ENCODE data around the gene OSBPL1A. TPM values are rescaled to one million over a fixed set of nuclear protein-coding genes. Genes with fewer than 3 reads are reported as not detected.

The OSBPL1A gene
- total and polyA plus RNA-seq, 10 of the 15 experiments (the other 5 are each of a cell fraction or from before 2014, with no cell fraction given), result 0.02 to 0.83 (median 0.11) TPM; not detected in 6

- ChIA-PET CTCF (no interaction called here), RAD21 (ENCODE audit: unreplicated experiment) (no interaction called here), SMC1A (ENCODE audit: uncharacterized antibody, unreplicated experiment) (no interaction called here), POLR2A (no interaction called here)
- H2AFZ ChIP-seq (ENCODE audit: control insufficient read depth, low read depth, low read length), result no peak overlapping the region
- H3K79me2 ChIP-seq (ENCODE audit: control insufficient read depth, insufficient read depth, low read length), result no peaks in the 10 kb centered on the region
- no TSS peak for BruUV-seq (replicated peaks)
- intact Hi-C loops (cut with micrococcal nuclease; ENCODE audit: unreplicated experiment) (no loop called here), in situ Hi-C loops (cut with MboI) (no loop called here)
- H4K20me1 ChIP-seq (ENCODE audit: control insufficient read depth, insufficient read depth), result no peaks in the 10 kb centered on the region
- 33% methylated on average over 1 of the region's 1 CpG for WGBS (ENCODE audit: insufficient coverage, insufficient replicate concordance, low lambda C conversion rate, missing lambda C conversion rate)
- H3K36me3 ChIP-seq (ENCODE audit: control insufficient read depth in 2 of 2, insufficient read depth in 2 of 2, low read length in 1 of 2), result no peaks in the 10 kb centered on the region
- H3K4me3 ChIP-seq, result no peak overlapping the region
- no peak overlapping the region for H3K9ac ChIP-seq (ENCODE audit: control insufficient read depth, insufficient read depth, low read length)
- no peak overlapping the region for H3K4me2 ChIP-seq (ENCODE audit: control insufficient read depth, insufficient read depth)
- no peak overlapping the region for H3K27ac ChIP-seq (ENCODE audit: control insufficient read depth, insufficient read depth)
- no peak for DNase-seq (ENCODE audit: low read depth, low spot score)
- peaks cover 10% of the 10 kb centered on the region for H3K4me1 ChIP-seq (ENCODE audit: control insufficient read depth, insufficient read depth, low read length)
- no peaks in the 10 kb centered on the region for H3K9me3 ChIP-seq (replicated peaks; ENCODE audit: control insufficient read depth, insufficient read depth, low read length)
- peaks cover 0 to 4% of the 10 kb centered on the region in 2 experiments; a peak in 3 of 4 replicates for H3K27me3 ChIP-seq (replicated peaks in 1 of 2; ENCODE audit: control insufficient read depth in 2 of 2, insufficient read depth in 2 of 2, low read length in 1 of 2)
- ATAC-seq, result no peak
- FAIRE-seq, result no peak
- TF ChIP-seq MXI1 (IDR thresholded peaks at IDR 0.05; ENCODE audit: low read depth, low read length), result no peak
- no peak for TF ChIP-seq RFX5 (IDR thresholded peaks at IDR 0.05; ENCODE audit: low read depth, low read length)
- TF ChIP-seq JUNB (IDR thresholded peaks at IDR 0.05), result no peak
- TF ChIP-seq E2F4 (IDR thresholded peaks at IDR 0.05; ENCODE audit: low read depth, low read length), result no peak
- no peak for TF ChIP-seq SREBF2 (IDR thresholded peaks at IDR 0.05; ENCODE audit: low read length)
- no peak for TF ChIP-seq YY1 (IDR thresholded peaks at IDR 0.05; ENCODE audit: low read depth, low read length)
- no peak for TF ChIP-seq TBL1XR1 (IDR thresholded peaks at IDR 0.05; ENCODE audit: low read depth, low read length)
- TF ChIP-seq ZBTB11 (CRISPR knock-in tag; IDR thresholded peaks at IDR 0.05), result no peak
- no peak for TF ChIP-seq CBX5 (IDR thresholded peaks at IDR 0.05; ENCODE audit: low read depth)
- no peak for TF ChIP-seq ATF3 (IDR thresholded peaks at IDR 0.05; ENCODE audit: borderline replicate concordance, extremely low read depth, low read depth, low read length)
- TF ChIP-seq CHD1 (IDR thresholded peaks at IDR 0.05; ENCODE audit: low read depth, low read length), result no peak
- no peak for TF ChIP-seq E4F1 (IDR thresholded peaks at IDR 0.05; ENCODE audit: borderline replicate concordance, partially characterized antibody)
- TF ChIP-seq IKZF2 (IDR thresholded peaks at IDR 0.05), result no peak
- no peak for TF ChIP-seq MYB (IDR thresholded peaks at IDR 0.05; ENCODE audit: borderline replicate concordance, low read depth, low read length)
- no peak for TF ChIP-seq BCLAF1 (IDR thresholded peaks at IDR 0.05)
- TF ChIP-seq CHD4 (IDR thresholded peaks at IDR 0.05), result no peak
These were observed 153.9 kb downstream of the OSBPL1A start for GRCh38 chr18:24243677-24244076.
